Neural cell (in vitro differentiated cells): ENCODE results near the gene SH3RF2. TPM values are rescaled to one million over a fixed set of nuclear protein-coding genes. Genes with fewer than 3 reads are reported as not detected.

Experiments
- H2AFZ ChIP-seq: fragments of 200-600, 300-800 bp; sonication (generic), shearing (Covaris generic); 2 replicates; pipeline ENCODE4 v1.6.0; 2014; ENCODE audit warnings: low read depth, mild to moderate bottlenecking, antibody characterized with exemption, low read length, moderate library complexity
- H3F3A ChIP-seq: fragments of 200-600 bp; shearing (Covaris generic); 2 replicates; pipeline ENCODE4 v1.6.1; 2016; ENCODE audit warnings: mild to moderate bottlenecking, moderate library complexity, mixed read lengths, antibody characterized with exemption, low read length; ENCODE audit not compliant: insufficient read depth, poor library complexity, severe bottlenecking
- H3K27ac ChIP-seq: fragments of 200-600, 300-800 bp; sonication (generic), shearing (Covaris generic); 2 replicates; pipeline ENCODE4 v1.5.1; 2014; ENCODE audit warnings: mild to moderate bottlenecking, low read length, moderate library complexity
- H3K27me3 ChIP-seq: fragments of 300-800, 200-600 bp; sonication (generic), shearing (Covaris generic); 2 replicates; pipeline ENCODE4 v1.6.0; 2014; ENCODE audit warnings: mild to moderate bottlenecking, low read depth, low read length, moderate library complexity; ENCODE audit not compliant: insufficient read depth
- H3K36me3 ChIP-seq: fragments of 300-800, 200-600 bp; sonication (generic), shearing (Covaris generic); 2 replicates; pipeline ENCODE4 v1.5.1; 2014; ENCODE audit warnings: mild to moderate bottlenecking, antibody characterized with exemption, low read length, moderate library complexity; ENCODE audit not compliant: insufficient read depth
- H3K4me2 ChIP-seq: fragments of 300-800, 200-600 bp; sonication (generic), shearing (Covaris generic); 2 replicates; pipeline ENCODE4 v1.6.0; 2014; ENCODE audit warnings: mild to moderate bottlenecking, low read length
- H3K4me3 ChIP-seq: fragments of 300-800, 200-600 bp; sonication (generic), shearing (Covaris generic); 2 replicates; pipeline ENCODE4 v1.5.1; 2014; ENCODE audit warnings: mild to moderate bottlenecking, low read length, moderate library complexity
- H3K79me2 ChIP-seq: fragments of 200-600 bp; shearing (Covaris generic); replicated peaks from 2 replicates; pipeline ENCODE4 v1.6.0; 2014; ENCODE audit warnings: mild to moderate bottlenecking, low read length, moderate library complexity; ENCODE audit not compliant: insufficient read depth
- H3K9ac ChIP-seq: fragments of 300-800, 200-600 bp; sonication (generic), shearing (Covaris generic); 2 replicates; pipeline ENCODE4 v1.6.1; 2016; ENCODE audit warnings: mild to moderate bottlenecking, low read length, mixed read lengths
- H3K9me2 ChIP-seq: fragments of 200-600 bp; shearing (Covaris generic); 2 replicates; pipeline ENCODE4 v1.6.1; 2016; ENCODE audit warnings: mild to moderate bottlenecking, low read length, mixed read lengths; ENCODE audit not compliant: insufficient read depth
- H3K9me3 ChIP-seq: fragments of 200-600, 300-800 bp; sonication (generic), shearing (Covaris generic); 2 replicates; pipeline ENCODE4 v1.6.1; 2016; ENCODE audit warnings: mild to moderate bottlenecking, mixed run types, low read length, moderate library complexity, mixed read lengths
- H4K20me1 ChIP-seq: fragments of 200-600 bp; shearing (Covaris generic); 2 replicates; pipeline ENCODE4 v1.6.1; 2016; ENCODE audit warnings: mild to moderate bottlenecking, mixed run types; ENCODE audit not compliant: insufficient read depth
- EP300 ChIP-seq: fragments of 450-650 bp; conservative IDR thresholded peaks from 2 replicates; pipeline ENCODE4 v1.6.1; 2014; ENCODE audit warnings: antibody characterized with exemption, mild to moderate bottlenecking, moderate library complexity; ENCODE audit not compliant: poor library complexity, severe bottlenecking
- EZH2 ChIP-seq: fragments of 200-600, 300-800 bp; shearing (Covaris generic), sonication (generic); IDR thresholded peaks from 2 replicates; pipeline ENCODE4 v1.6.1; 2014; ENCODE audit warnings: antibody characterized with exemption, low read length, borderline replicate concordance, mild to moderate bottlenecking; ENCODE audit not compliant: insufficient read depth, poor library complexity, severe bottlenecking
- MXI1 ChIP-seq: fragments of 450-650 bp; conservative IDR thresholded peaks from 2 replicates; pipeline ENCODE4 v1.6.1; 2014; ENCODE audit warnings: antibody characterized with exemption, mild to moderate bottlenecking; ENCODE audit not compliant: poor library complexity, severe bottlenecking
- POLR2AphosphoS5 ChIP-seq: IDR thresholded peaks from 2 replicates; pipeline ENCODE4 v1.6.1; 2012
- RAD21 ChIP-seq: fragments of 450-650 bp; conservative IDR thresholded peaks from 2 replicates; pipeline ENCODE4 v1.6.1; 2014; ENCODE audit warnings: antibody characterized with exemption, mild to moderate bottlenecking, moderate library complexity
- SMC3 ChIP-seq: fragments of 450-650 bp; conservative IDR thresholded peaks from 2 replicates; pipeline ENCODE4 v1.6.1; 2014; ENCODE audit warnings: antibody characterized with exemption, mild to moderate bottlenecking, moderate library complexity; ENCODE audit not compliant: poor library complexity
- TAF1 ChIP-seq: IDR thresholded peaks from 2 replicates; pipeline ENCODE4 v1.6.1; 2012; ENCODE audit warnings: low read depth
- polyA plus RNA-seq: library from polyadenylated mRNA; depleted of rRNA; stranded (reverse); fragments of >200 nt; gene quantifications from 2 replicates; pipeline ENCODE4 v1.2.3, GENCODE V29; 2014
- TF ChIP-seq, protein P1 (sequence below): fragments of 450-650 bp; IDR thresholded peaks from 2 replicates; pipeline ENCODE4 v1.5.1; 2014; ENCODE audit warnings: antibody characterized with exemption, mild to moderate bottlenecking, moderate library complexity; ENCODE audit not compliant: poor library complexity, severe bottlenecking
- TF ChIP-seq, protein P2 (sequence below): IDR thresholded peaks from 2 replicates; pipeline ENCODE4 v1.6.1; 2012; ENCODE audit warnings: borderline replicate concordance

The SH3RF2 gene
- polyA plus RNA-seq, 1 donor from 2014 or later = not detected

DNA sequence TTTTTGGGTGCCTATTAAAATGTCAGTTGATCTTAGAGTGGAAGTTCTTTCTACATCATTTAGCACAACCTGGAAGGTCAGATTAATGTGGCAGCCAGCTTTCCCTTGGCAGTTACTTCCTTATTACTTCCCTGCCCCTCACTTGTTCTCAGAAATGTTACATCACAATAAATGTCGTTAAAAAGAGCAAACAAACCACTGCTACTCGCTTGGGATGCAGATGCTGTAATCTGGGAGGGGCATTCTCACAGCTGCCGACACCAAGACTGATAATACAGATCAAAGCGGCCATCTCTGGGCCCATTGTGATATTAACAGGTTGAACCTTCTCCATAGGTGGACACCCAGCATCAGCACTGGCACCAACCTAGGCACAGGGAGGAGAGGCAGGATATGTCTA, 139.7 kb downstream of the SH3RF2 start:
- Histone ChIP-seq H3K9me3 (no peaks in the 10 kb centered on the region), H3K27ac (no peak overlapping the region), H3K36me3 (no peaks in the 10 kb centered on the region), H3K9me2 (no peaks in the 10 kb centered on the region), H4K20me1 (no peaks in the 10 kb centered on the region), H2AFZ (no peak overlapping the region), H3F3A (no peaks in the 10 kb centered on the region), H3K27me3 (no peaks in the 10 kb centered on the region), H3K4me3 (no peak overlapping the region), H3K9ac (peak overlapping the region; percentile 1), H3K4me2 (no peak overlapping the region), H3K79me2 (no peaks in the 10 kb centered on the region)
- TF ChIP-seq EZH2 = no peak
- TF ChIP-seq POLR2AphosphoS5 = no peak
- no peak for TF ChIP-seq EP300
- TF ChIP-seq, protein P1, sequence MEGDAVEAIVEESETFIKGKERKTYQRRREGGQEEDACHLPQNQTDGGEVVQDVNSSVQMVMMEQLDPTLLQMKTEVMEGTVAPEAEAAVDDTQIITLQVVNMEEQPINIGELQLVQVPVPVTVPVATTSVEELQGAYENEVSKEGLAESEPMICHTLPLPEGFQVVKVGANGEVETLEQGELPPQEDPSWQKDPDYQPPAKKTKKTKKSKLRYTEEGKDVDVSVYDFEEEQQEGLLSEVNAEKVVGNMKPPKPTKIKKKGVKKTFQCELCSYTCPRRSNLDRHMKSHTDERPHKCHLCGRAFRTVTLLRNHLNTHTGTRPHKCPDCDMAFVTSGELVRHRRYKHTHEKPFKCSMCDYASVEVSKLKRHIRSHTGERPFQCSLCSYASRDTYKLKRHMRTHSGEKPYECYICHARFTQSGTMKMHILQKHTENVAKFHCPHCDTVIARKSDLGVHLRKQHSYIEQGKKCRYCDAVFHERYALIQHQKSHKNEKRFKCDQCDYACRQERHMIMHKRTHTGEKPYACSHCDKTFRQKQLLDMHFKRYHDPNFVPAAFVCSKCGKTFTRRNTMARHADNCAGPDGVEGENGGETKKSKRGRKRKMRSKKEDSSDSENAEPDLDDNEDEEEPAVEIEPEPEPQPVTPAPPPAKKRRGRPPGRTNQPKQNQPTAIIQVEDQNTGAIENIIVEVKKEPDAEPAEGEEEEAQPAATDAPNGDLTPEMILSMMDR = no peak
- no peak for TF ChIP-seq SMC3

DNA sequence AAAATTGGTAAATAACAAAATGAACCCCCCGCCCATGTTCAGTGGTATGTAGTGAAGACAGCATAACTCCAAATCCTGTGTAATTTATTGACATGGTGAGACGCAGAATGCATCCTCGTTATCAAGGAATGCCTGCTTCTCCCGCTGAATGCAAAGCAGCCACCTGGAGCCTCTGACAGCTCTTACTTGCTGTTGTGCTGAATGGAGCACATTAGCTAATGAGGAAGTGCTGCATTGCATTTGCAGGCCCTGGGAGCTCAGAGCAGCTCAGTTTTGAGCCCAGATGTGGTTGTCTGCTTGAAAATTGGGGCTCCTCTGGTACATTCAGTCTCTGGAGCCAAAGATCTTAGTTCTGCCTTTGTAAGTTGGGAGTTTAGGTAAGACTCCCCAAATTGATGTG, 140.1 kb downstream of the SH3RF2 start:
- H4K20me1 ChIP-seq = no peaks in the 10 kb centered on the region
- H3K36me3 ChIP-seq = no peaks in the 10 kb centered on the region
- H3K4me3 ChIP-seq = no peak overlapping the region
- no peak overlapping the region for H3K4me2 ChIP-seq
- no peak overlapping the region for H3K27ac ChIP-seq
- no peaks in the 10 kb centered on the region for H3K9me2 ChIP-seq
- H3K9ac ChIP-seq = peak overlapping the region; percentile 1
- H3K27me3 ChIP-seq = no peaks in the 10 kb centered on the region
- H3F3A ChIP-seq = no peaks in the 10 kb centered on the region
- H3K9me3 ChIP-seq = no peaks in the 10 kb centered on the region
- no peak overlapping the region for H2AFZ ChIP-seq
- no peaks in the 10 kb centered on the region for H3K79me2 ChIP-seq
- TF ChIP-seq EZH2 (no peak), MXI1 (no peak), TAF1 (no peak), SMC3 (no peak), POLR2AphosphoS5 (peak; percentile 23), RAD21 (no peak), EP300 (no peak)
- TF ChIP-seq, protein P2, sequence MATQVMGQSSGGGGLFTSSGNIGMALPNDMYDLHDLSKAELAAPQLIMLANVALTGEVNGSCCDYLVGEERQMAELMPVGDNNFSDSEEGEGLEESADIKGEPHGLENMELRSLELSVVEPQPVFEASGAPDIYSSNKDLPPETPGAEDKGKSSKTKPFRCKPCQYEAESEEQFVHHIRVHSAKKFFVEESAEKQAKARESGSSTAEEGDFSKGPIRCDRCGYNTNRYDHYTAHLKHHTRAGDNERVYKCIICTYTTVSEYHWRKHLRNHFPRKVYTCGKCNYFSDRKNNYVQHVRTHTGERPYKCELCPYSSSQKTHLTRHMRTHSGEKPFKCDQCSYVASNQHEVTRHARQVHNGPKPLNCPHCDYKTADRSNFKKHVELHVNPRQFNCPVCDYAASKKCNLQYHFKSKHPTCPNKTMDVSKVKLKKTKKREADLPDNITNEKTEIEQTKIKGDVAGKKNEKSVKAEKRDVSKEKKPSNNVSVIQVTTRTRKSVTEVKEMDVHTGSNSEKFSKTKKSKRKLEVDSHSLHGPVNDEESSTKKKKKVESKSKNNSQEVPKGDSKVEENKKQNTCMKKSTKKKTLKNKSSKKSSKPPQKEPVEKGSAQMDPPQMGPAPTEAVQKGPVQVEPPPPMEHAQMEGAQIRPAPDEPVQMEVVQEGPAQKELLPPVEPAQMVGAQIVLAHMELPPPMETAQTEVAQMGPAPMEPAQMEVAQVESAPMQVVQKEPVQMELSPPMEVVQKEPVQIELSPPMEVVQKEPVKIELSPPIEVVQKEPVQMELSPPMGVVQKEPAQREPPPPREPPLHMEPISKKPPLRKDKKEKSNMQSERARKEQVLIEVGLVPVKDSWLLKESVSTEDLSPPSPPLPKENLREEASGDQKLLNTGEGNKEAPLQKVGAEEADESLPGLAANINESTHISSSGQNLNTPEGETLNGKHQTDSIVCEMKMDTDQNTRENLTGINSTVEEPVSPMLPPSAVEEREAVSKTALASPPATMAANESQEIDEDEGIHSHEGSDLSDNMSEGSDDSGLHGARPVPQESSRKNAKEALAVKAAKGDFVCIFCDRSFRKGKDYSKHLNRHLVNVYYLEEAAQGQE = peak; percentile 39
- TF ChIP-seq, protein P1 = no peak
